Liver (tissue), 9 donors: ENCODE results near the gene GFRA4. TPM values are rescaled to one million over a fixed set of nuclear protein-coding genes. Genes with fewer than 3 reads are reported as not detected.

Experiments used
- DNase-seq: peaks from one replicate; pipeline ENCODE4 v3.0.0-alpha.2; 2017; ENCODE audit warnings: low spot score
- H3K27ac ChIP-seq, 2 donors: one replicate each; pipeline ENCODE4 v1.7.0; 2013; ENCODE audit warnings: inconsistent platforms in 2 of 2, low read length in 2 of 2, control low read depth in 1 of 2, low read depth in 1 of 2, mild to moderate bottlenecking in 1 of 2
- H3K27me3 ChIP-seq, 4 donors: one replicate each; pipeline versions ENCODE4 v1.6.1 to v1.7.0; 2013; ENCODE audit warnings: low read length in 3 of 4, inconsistent platforms in 1 of 4, mild to moderate bottlenecking in 1 of 4, moderate library complexity in 1 of 4; ENCODE audit not compliant: control insufficient read depth in 4 of 4, insufficient read depth in 4 of 4
- H3K36me3 ChIP-seq, 4 donors: one replicate each; pipeline versions ENCODE4 v1.6.1 to v1.7.0; 2013; ENCODE audit warnings: low read length in 3 of 4, mild to moderate bottlenecking in 3 of 4, low read depth in 1 of 4, moderate library complexity in 1 of 4; ENCODE audit not compliant: control insufficient read depth in 4 of 4, insufficient read depth in 3 of 4
- H3K4me1 ChIP-seq, 4 donors: one replicate each; pipeline versions ENCODE4 v1.6.1 to v1.7.0; 2013; ENCODE audit warnings: low read length in 3 of 4, mild to moderate bottlenecking in 3 of 4, moderate library complexity in 1 of 4; ENCODE audit not compliant: control insufficient read depth in 4 of 4, insufficient read depth in 4 of 4
- H3K4me3 ChIP-seq, 3 donors: one replicate each; pipeline versions ENCODE4 v1.6.1 to v1.7.0; 2013; ENCODE audit warnings: low read length in 3 of 3, control low read depth in 1 of 3, low read depth in 1 of 3, mild to moderate bottlenecking in 1 of 3
- H3K9ac ChIP-seq, 2 donors: one replicate each; pipeline ENCODE4 v1.7.0; 2013; ENCODE audit warnings: low read length in 2 of 2, mild to moderate bottlenecking in 2 of 2, moderate library complexity in 2 of 2, control low read depth in 1 of 2, low read depth in 1 of 2
- H3K9me3 ChIP-seq, 4 donors: one replicate each; pipeline versions ENCODE4 v1.6.1 to v1.7.0; 2013; ENCODE audit warnings: low read length in 3 of 4; ENCODE audit not compliant: control insufficient read depth in 4 of 4
- ATF3 ChIP-seq: IDR thresholded peaks from 2 replicates; pipeline ENCODE4 v1.6.1; 2016; ENCODE audit warnings: antibody characterized with exemption
- CTCF ChIP-seq: fragments of 150-350 bp; IDR thresholded peaks from 2 replicates; pipeline ENCODE4 v1.5.1; 2017; ENCODE audit warnings: improper control_type of control experiment, low read depth, low read length; ENCODE audit not compliant: missing input control
- EGR1 ChIP-seq, 2 donors: IDR thresholded peaks; 2 replicates each; pipeline ENCODE4 v1.6.1; 2016 to 2018; ENCODE audit warnings: antibody characterized with exemption in 2 of 2, low read depth in 2 of 2
- FOXA1 ChIP-seq: IDR thresholded peaks from 2 replicates; pipeline ENCODE4 v1.6.1; 2016; ENCODE audit warnings: antibody characterized with exemption
- FOXA2 ChIP-seq: IDR thresholded peaks from 2 replicates; pipeline ENCODE4 v1.6.1; 2016; ENCODE audit warnings: antibody characterized with exemption
- GABPA ChIP-seq, 2 donors: IDR thresholded peaks in 1 of 2; conservative IDR thresholded peaks in 1 of 2; 2 replicates each; pipeline ENCODE4 v1.6.1; 2016; ENCODE audit warnings: antibody characterized with exemption in 2 of 2, mild to moderate bottlenecking in 1 of 2, moderate library complexity in 1 of 2
- HNF4A ChIP-seq, 2 donors: conservative IDR thresholded peaks; 2 replicates each; pipeline ENCODE4 v1.6.1; 2016; ENCODE audit warnings: antibody characterized with exemption in 2 of 2, mild to moderate bottlenecking in 2 of 2
- HNF4G ChIP-seq: IDR thresholded peaks from 2 replicates; pipeline ENCODE4 v1.6.1; 2016; ENCODE audit warnings: antibody characterized with exemption
- JUND ChIP-seq, 2 donors: IDR thresholded peaks; 2 replicates each; pipeline ENCODE4 v1.6.1; 2016; ENCODE audit warnings: antibody characterized with exemption in 2 of 2
- MAX ChIP-seq: IDR thresholded peaks from 2 replicates; pipeline ENCODE4 v1.6.1; 2016; ENCODE audit warnings: antibody characterized with exemption
- NR2F2 ChIP-seq: IDR thresholded peaks from 2 replicates; pipeline ENCODE4 v1.6.1; 2016; ENCODE audit warnings: antibody characterized with exemption
- RAD21 ChIP-seq, 2 donors: IDR thresholded peaks; 2 replicates each; pipeline ENCODE4 v1.6.1; 2016; ENCODE audit warnings: antibody characterized with exemption in 2 of 2, mild to moderate bottlenecking in 2 of 2
- REST ChIP-seq: IDR thresholded peaks from 2 replicates; pipeline ENCODE4 v1.6.1; 2016; ENCODE audit warnings: antibody characterized with exemption, mild to moderate bottlenecking
- RXRA ChIP-seq, 2 donors: IDR thresholded peaks; 2 replicates each; pipeline ENCODE4 v1.6.1; 2017 to 2018; ENCODE audit warnings: antibody characterized with exemption in 2 of 2, mild to moderate bottlenecking in 1 of 2
- SP1 ChIP-seq: IDR thresholded peaks from 2 replicates; pipeline ENCODE4 v1.6.1; 2018; ENCODE audit warnings: antibody characterized with exemption, mild to moderate bottlenecking
- TAF1 ChIP-seq: conservative IDR thresholded peaks from 2 replicates; pipeline ENCODE4 v1.6.1; 2016; ENCODE audit warnings: antibody characterized with exemption, mild to moderate bottlenecking
- YY1 ChIP-seq: IDR thresholded peaks from 2 replicates; pipeline ENCODE4 v1.6.1; 2016; ENCODE audit warnings: antibody characterized with exemption, mild to moderate bottlenecking
- ZBTB33 ChIP-seq: IDR thresholded peaks from 2 replicates; pipeline ENCODE4 v1.6.1; 2016; ENCODE audit warnings: antibody characterized with exemption
- WGBS: extraction: QIAGEN DNeasy Blood & Tissue Kit; methylation state at CpG from one replicate; pipeline ENCODE4 v1.1.7; 2013; 5-methylcytosine and 5-hydroxymethylcytosine counted together
- polyA plus RNA-seq, 2 donors: library from polyadenylated mRNA; stranded (reverse) in 1 of 2; unstranded in 1 of 2; fragments of 200-250 nt in 1 of 2; fragments of >200 nt in 1 of 2; fragmentation: Nextera tagmentation in 1 of 2; extraction: Ambion mirVana in 1 of 2; gene quantifications; one replicate each; pipeline versions ENCODE4 v1.2.1 to v1.2.3, GENCODE V29; 2013 to 2015
- total RNA-seq, 2 donors: library from RNA; depleted of rRNA; stranded (reverse); fragments of >200 nt; gene quantifications; one replicate each; pipeline ENCODE4 v1.2.3, GENCODE V29; 2014
- donor health status: healthy.
- donor health status: healthy.
- donor health status: healthy.
- donor health status: healthy.
- donor health status: healthy.

The GFRA4 gene
- total and polyA plus RNA-seq, 4 donors, result not detected

- no peak for DNase-seq
- no peak overlapping the region for H3K27ac ChIP-seq
- H3K9me3 ChIP-seq, result no peaks in the 10 kb centered on the region
- no peak for TF ChIP-seq HNF4A (conservative IDR thresholded peaks at IDR 0.05)
- TF ChIP-seq RAD21 (IDR thresholded peaks at IDR 0.05), result no peak
- no peak for TF ChIP-seq TAF1
- TF ChIP-seq CTCF, result no peak
- no peak for TF ChIP-seq GABPA (IDR thresholded peaks at IDR 0.05 in 1 of 2, conservative IDR thresholded peaks at IDR 0.05 in 1 of 2)
- TF ChIP-seq RXRA (IDR thresholded peaks at IDR 0.05), result no peak
- TF ChIP-seq MAX, result no peak
- TF ChIP-seq SP1, result no peak
- no peak for TF ChIP-seq NR2F2
- TF ChIP-seq HNF4G, result no peak
- TF ChIP-seq ZBTB33, result no peak
- no peak for TF ChIP-seq EGR1 (IDR thresholded peaks at IDR 0.05; ENCODE audit: low read depth in 2 of 2)
- no peak for TF ChIP-seq ATF3
- no peak for TF ChIP-seq YY1
- TF ChIP-seq FOXA2, result no peak
- TF ChIP-seq FOXA1, result no peak
- no peak for TF ChIP-seq JUND (IDR thresholded peaks at IDR 0.05)
- TF ChIP-seq REST, result no peak
- WGBS, result 86% methylated on average over 8 of the region's 8 CpGs
- peaks cover 0 to 2% (median 0%) of the 10 kb centered on the region in 4 donors for H3K4me1 ChIP-seq
- no peak overlapping the region for H3K4me3 ChIP-seq
- H3K27me3 ChIP-seq, result no peaks in the 10 kb centered on the region
- H3K9ac ChIP-seq, result no peak overlapping the region
- H3K36me3 ChIP-seq, result peaks cover 5 to 20% (median 16%) of the 10 kb centered on the region in 4 donors
Measured at GRCh38 chr20:3621111-3621510, 42.1 kb downstream of the GFRA4 start.
